HG03342 (cell line): ENCODE data around the gene SLIT3.

Source experiments
- ATAC-seq: cut with Tn5 transposase; IDR thresholded peaks from one replicate; pipeline ENCODE4 v1.9.1; 2021; ENCODE audit warnings: mild to moderate bottlenecking, moderate library complexity; ENCODE audit not compliant: unreplicated experiment

Gene SLIT3

DNA sequence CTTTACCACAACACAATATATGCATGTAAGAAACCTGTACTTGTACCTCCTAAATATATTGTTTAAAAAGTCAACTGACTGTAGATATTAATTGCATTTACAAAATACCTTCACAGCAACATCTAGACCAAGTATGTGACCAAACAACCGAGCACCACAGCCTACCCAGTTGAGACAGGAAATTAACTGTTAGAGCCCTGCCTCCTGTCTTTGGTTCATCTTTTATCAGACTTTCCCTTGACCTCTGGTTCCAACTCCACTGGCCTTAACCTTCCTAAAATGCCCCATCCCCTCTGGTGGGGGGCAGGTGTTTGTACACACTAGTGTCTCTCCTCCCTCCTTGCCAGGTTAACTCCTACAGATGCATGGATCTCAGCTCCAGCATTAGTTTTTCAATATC, 566.8 kb downstream of the SLIT3 start:
- ATAC-seq = no peak

DNA sequence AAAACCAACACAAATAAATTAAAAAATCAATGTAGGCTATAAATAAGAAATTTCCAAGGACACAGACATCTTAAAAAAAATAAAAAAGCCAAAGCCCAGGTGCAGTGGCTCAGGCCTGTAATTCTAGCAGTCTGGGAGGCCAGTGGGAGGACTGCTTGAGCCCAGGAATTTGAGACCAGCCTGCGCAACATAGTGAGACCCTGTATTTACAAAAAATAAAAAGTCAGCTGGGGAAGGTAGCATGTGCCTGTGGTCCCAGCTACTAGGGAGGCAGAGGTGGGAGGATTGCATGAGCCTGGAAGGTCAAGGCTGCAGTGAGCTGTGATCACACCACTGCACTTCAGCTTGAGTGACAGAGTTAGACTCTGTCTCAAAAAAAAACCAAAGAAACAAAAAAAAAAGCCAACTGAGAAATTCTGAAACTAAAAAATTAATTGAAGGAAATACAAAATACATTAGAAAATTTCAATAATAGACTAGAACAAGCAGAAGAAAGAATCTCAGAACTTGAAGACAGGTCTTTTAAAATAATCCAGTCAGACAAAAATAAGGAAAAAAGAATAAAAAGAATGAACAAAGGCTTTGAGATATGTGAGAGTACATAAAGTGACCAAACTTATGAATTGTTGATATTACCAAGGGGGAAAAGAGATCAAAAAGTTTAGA, 572.3 kb downstream of the SLIT3 start:
- no peak for ATAC-seq

DNA sequence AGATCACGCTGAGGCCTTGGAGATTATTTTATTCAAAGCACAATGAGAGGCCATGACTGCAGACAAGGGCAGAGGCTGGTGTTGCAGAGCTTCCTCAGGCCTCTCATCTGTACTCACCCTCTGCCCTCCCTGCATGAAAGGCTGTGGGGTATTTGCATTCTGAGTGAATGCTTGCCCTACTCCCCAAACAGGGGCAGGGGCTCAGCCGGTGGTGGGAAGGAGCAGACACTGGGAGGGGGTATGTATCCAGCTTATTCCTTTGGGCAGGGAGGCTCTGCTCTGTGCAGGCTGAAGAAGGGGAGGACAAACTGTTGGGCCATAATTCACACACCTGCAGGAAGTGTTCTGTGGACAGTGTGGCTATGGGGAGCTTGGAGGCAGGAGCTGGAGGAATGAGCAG, 573.4 kb downstream of the SLIT3 start:
- ATAC-seq = no peak

DNA sequence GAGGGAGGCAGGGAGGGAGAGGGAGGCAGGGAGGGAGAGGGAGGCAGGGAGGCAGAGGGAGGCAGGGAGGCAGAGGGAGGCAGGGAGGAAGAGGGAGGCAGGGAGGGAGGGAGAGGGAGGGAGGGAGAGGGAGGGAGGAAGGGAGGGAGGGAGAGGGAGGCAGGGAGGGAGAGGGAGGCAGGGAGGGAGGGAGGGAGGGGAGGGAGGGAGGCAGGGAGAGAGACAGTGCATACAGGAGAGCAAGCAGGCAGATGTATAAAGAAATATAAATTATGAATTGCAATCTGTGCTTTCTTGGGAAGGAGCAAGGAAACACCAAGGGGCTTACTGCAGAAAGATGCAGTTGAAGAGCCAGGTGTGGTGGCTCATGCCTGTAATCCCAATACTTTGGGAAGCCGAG, 574.6 kb downstream of the SLIT3 start:
- no peak for ATAC-seq

DNA sequence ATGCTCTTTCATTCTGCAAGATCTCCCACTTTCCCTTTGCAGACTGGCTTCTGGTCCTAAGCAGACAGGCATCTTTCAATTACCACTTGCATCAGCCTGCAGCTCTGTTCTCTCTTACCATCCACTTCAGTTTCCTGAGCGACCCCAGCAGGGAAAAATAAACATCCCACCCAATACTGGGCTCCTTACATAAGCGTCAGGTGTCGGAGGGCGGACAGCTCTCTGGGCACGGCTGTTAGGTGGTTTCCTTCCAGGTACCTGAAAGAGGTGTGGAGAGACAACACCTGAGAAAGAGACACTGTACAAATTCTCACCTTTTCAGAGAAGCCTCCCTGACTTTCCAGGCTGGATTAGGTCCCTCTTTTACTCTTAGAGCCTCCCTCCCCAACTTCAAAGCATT, 576.7 kb downstream of the SLIT3 start:
- no peak for ATAC-seq

DNA sequence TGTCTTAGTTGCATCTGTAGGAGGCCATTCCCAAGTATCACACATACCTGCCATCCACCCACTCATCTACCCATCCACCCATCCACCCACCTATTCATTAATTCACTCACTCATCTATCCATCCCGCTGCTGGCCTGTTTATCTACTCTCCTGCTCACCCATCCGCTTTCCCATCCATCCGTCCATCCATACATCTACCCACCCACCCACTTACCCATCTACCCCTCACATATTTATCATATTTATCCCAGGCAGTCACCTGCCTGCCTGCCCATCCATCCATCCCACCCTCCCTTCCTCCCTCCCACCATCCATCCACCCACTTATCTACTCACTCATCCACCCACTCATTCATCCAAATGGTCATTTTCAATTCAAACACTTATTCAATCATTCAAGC, 577.9 kb downstream of the SLIT3 start:
- no peak for ATAC-seq

DNA sequence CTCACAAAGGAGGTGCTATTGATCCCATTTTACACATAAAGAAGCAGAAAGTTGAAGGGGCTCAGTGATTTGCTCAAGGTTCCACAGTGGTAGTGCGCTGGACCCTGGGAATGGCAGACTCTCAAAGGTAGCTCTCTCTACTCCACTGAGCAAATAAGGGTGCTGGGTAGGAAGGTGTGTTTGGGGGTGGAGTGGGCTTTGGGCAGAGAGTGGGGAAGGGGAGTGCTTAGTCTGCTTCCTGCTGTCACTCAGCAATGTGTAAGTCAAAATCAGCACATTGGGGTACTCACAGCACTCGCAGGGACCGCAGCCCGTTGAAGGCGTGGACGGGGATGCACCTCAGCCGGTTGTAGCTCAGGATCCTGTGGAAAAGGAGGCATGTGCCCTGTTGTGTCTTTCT, 579.0 kb downstream of the SLIT3 start:
- ATAC-seq = no peak

DNA sequence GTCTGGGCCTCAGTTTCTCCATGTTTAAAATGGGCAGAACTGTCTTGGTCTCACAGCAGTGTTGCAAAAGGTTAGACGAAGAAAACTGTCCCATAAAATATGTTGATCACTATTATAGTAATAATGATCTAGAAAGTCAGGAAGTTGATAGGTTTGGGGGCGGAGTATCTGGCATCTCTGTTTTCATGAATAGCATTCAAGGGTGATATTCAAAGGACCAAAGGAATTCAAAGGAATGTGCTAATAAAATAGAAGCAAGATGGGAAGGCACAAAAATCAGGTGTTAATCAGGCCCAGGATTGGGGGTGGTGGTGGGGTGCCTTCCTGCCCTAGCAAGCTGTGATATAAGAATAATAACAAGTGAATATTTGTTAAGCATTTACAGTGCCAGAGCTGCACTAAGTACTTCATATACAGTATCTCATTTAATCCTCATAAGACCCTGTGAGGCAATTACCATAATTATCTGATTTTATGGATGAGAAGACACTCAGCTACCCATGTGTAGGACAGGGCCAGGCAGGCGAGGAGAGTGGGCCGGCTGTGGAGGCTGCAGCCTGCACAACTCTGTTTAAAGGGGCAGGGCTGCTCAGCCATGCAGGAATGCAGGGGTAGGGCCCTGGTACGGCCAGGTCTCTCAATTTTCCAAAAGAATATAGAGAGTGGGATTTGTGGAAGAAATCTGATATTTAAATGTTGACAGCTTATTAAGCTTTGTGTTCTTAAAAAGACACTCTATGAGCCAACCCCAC, 579.8 kb downstream of the SLIT3 start:
- no peak for ATAC-seq

DNA sequence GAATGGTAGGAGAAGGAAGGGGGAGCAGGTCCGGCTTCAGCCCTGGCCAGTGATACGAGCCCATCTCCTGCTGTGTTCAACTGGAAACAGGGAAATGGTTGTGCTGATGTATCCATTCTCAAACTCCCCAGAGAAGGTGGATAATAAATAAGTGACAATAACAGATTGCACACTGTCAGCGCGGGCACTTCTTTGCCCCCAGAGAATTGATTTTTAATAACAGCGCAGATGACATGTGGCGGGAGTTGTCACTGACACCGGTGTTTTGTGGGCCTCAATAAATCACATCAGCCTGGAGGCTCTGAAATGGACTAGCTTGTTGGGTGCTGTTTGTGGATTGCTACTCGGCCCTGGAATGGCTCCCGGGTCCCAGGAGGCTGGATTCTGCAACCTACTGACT, 580.4 kb downstream of the SLIT3 start:
- ATAC-seq = no peak

DNA sequence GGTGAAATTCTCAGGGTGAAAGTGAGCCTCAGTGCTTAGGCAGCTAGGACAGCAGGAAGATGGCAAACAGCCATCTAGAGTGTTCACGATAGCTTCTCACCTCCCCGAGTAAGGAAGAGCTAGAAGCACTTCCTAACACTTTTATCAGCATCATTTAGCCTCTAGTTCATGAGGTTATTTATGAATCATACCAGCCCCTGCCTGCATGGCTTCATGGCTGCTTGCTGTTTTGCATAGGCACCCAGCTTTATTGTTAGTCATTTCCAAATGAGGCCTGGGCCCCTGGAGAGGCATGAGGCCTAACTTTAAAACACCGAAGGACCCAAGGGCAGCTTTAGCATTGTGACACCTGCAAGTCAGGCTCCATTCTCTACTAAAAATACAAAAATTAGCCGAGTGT, 586.9 kb downstream of the SLIT3 start:
- ATAC-seq = peak; percentile 61

DNA sequence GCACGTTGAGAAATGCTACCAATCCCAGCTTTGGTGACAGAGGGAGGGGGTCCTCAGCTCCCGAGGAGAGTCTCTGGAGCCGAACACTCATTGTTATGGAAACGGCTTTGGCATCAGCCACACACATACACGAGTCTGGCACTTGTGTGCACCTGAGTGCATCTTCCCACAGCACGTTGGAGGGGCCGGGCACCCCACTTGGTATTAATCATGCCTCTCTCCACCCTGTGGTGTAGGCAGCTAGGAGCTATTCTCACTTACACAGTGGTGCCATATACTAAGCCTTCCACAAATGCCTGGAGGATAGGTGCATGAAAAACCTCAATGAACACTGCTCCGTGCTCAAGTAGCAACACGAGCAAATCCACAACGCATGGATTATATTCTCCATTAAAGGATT, 587.9 kb downstream of the SLIT3 start:
- ATAC-seq = no peak

DNA sequence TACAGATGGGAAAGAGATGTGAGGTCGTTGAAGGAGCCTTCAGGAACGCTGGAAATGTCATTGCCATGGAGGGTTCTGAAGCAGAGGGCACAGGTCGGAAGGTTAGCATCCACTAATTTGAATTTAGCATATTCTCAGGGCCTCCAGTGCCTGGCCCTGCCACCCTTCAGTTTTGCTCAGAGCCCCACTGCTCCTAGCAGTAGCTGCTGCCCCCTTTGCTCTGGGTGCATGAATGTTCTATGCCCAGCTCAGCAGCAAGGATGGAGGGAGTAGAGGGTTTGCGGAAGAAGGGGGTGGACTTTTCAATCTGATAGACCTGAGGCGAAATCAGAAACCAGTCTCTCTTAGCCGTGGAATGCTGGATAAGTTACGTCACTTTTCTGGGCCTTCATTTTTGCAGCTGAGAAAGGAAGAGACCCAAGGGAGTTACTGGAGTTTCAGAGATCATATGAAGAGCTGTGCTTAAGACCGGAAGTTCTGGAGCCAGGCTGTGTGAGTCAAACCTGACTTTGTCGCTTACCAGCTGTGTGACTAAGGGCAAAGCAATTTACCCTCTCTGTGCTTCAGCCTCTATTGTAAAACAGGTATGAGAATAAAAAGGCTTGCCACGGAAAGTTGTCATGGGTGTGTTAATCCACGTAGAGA, 588.5 kb downstream of the SLIT3 start:
- ATAC-seq = peak; percentile 46

DNA sequence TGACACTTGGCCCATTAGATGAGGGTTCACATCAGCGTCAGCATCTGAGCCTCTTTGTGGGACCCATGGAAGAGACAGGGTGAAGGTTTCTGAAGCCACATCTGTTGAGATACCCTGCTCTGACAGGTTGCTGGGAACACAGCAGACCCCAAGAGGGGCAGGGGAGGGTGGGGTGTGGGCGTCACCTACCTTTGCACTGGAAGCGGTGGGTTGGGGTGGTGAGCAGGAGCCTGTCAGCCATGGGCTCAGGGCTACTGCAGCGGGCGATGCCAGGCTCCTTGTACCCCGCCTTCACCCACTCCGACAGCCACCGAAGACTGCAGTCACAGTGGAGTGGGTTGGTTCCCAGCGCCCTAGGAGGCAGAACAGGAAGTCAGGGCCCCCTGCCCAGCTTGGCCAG, 590.2 kb downstream of the SLIT3 start:
- no peak for ATAC-seq

DNA sequence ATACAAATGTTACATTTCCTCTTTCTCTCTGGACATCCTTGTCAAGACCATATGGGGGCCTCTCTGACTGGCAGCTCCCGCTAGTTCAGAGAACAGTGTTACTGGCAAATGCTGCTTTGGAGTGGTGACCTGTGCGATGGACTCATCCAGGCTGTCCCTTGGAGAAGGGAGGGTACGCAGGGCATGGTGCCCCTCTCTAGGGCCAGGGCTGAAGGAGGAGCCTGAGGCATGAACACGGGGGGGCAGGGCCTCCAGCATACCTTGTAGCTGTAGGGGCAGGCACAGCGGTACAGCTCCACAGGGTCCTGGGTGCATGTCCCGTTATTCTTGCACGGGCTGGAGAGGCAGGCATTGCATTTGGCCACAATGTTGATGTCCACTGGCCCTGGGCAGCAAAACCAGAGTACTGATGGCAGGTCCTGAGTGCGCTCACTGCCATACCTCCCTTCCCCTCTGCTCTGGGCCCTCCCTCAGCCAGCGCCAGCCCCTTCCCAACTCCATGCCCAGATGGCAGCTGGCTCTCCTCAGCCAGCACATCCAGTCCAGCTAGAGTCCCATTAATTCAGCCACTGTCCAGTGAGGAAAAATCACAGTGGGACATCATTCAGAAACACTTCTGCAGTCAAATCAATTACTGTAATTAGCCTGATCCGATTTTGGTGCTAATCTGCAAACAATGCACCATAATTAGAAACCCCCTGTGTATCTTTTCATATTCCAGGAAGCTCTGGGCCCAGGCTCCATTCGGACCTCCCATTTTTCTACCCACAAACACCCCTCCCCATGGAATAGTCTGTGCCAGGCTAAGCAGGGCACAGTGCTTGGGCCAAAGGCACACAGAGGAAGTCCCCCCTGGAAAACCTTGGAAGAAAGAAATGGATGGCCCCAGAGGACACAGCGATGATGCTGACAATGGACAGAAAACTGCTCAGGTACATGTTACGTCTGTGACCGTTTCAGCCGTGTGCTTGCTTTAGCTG, 592.9 kb downstream of the SLIT3 start:
- ATAC-seq = no peak

DNA sequence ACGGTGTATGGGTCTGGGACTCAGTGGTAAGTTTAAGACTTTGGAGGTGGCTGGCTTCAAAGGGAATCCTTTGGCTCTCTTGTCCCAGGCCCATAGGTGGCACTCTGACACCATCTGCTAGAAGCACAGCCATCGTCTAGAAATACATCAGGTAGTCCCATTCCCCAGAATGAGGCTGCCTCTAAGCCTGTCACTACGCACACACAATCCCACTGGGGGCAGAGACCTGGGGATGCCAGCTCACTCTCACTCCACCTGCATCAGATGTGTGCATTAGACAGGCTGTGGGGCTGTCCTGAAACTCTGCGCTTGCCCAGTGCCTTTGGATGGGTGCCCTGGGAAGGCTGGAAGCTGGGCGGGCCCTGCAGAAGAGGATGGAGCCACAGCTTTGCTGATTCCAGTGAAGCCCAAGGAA, 594.3 kb downstream of the SLIT3 start:
- ATAC-seq = no peak

DNA sequence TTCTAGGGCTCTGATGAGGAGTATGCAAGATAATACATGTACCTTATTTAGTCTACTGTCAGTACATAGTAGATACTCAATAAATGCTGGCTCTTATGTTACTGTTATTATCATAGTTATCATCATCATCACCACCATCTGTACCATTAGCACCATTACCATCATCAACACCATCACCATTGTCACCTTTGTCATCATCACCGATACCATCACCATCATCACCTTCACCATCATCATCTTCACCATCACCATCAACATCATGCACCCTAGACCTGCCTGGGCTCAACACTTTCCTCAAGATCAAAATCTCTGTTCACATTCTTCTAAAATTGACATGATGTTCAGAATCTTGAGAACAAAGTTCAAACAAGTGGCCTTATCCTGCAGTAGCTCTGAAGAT, 595.6 kb downstream of the SLIT3 start:
- ATAC-seq = no peak

DNA sequence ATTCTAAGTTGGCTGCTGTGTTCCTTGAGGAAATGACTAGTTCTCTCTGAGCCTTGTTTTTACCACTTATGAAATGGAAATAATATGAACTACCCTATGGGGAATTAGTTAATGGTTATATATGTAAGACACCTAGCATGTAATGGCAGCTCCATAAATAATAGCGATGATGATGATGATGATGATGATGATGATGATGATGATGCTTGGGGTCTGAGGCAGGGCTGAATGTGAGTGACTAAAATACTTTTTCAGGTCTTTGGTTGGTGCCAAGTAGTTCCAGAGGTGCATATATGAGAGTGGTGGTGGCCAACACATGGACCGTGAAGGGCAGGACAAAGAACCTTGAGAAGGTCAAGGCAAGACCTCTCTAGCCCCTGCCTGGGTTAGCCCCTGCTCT, 598.4 kb downstream of the SLIT3 start:
- ATAC-seq = no peak

DNA sequence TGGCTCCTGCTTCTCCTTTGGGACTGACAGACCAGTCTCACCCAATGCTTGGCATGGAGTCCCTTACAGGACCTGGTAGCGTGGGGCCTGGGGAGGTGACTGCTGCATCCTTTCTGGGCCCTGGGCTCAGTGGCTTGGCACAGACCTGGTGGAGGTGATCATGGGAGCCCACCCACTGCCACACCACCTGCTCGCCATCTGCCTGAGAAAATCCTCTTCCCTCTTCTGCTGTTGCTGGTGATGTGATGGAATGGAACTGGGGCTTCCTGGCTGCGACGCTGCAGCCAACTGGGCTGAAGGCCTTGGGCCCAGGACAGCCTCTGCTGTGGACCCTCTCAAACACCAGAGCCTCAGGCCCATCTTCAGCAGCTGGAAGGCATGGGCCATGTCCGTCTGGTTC, 599.3 kb downstream of the SLIT3 start:
- no peak for ATAC-seq

DNA sequence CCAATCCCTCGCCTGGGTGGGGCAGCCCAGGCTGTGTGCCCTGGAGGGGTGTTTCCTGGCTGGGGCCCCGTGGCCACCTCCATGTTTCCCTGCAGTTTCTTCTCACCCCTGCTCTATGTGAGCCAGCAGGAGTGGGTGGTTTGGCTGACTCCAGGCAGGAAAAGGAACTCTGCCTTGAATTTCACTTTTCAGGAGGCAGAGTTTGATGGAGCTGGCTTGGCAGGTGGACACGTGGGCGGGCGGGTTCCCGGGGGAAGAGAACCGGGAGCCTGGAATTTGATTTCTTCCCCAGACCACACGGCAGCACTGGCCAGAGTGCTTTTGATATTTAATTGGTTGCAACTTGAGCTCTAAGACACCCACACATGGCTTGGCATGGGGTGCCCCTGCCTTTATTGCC, 601.9 kb downstream of the SLIT3 start:
- ATAC-seq = no peak

DNA sequence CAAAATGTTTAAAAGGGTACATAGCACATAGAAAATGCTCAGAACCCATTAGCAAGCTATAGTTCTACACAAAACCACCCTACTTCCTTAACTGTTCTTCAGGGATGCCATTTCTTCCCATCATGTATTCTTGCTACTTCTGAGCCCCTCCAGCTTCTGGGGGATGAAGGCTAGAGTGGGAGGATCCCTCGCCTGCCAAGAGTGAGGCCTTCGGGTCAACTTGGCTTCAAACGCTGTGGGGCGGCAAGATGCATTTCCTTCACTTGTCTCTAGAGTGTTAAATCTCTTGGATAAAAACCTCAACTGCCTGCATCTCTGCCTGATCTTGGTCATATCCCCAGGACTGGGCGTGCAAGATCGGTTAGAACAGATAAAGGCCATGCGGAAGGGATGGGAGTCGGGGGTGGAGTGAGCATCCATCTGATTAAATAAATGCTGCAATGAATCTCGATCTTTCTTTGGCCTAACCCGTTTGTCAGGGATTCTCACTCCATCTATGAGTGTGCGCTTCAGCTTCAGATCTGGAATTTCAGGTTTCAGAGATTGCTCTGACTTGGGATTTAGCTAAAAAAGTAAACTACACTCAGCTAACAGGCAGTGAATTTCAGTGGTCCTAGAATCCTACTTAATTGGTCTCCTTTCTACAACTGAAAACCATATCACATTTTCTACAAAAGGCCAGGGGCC, 603.8 kb downstream of the SLIT3 start:
- ATAC-seq = no peak

DNA sequence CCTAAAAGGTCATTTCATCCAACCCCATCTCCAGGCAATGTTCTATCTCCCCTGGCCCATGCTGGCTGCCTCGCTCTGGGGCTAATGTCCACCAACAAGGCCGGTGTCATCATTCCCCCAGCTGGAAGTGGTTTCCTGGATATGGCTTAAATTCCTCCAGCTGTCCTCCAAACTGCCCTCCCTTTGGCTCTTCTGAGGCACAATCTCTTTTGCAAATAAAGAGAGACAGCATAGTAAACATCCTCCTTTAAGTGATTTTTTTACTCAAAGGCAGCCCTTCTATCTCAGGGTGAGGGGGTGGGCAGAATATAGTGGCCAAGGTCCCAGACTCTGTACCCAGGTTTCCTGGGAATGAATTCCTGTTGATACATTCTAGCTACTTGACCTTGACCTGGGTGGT, 604.3 kb downstream of the SLIT3 start:
- no peak for ATAC-seq
